ENCODE data around the gene NPAS3.

NPAS3 gene

DNA sequence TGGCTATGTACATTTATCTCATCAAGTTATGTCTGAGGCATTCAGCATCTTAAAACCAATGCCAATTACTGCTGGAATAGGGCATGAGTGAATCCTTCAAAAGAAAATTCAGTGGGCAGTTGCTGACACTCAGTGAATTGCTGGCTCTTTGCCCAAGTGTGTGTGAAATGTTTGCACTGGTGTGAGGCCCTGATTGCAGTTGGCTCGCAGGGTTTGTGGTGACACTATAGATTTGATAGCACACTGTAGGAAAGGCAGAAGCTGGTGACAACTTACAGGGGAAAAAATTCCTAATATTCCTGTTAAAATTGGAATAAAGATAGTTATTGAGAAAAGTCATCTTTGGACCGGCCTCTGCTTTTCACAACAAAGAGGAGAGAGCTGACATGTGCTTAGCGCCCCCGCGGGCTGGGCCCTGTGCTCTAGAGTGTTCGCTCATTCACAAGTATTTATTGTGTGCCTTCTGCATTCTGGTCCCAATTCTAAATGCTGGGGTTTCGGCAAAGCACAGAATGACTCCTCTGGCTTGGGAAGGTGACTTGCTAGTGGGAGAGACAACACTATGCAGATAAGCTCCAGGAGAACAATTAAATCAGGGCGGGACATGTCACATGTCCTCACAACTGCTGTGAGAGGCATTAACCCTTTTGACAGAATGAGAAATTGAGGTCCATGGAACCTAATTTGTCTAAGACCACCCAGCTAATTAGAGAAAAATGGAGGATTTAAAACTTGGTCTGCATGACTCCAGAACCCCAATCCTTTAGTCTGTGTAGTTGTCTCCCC lies 418.7 kb downstream of the NPAS3 start:
- no peak for DNase-seq (ENCODE audit: extremely low read depth, low read depth)
- no peak overlapping the region for H3K4me3 ChIP-seq (replicated peaks; ENCODE audit: low read depth, low read length)
- TF ChIP-seq, protein P1, sequence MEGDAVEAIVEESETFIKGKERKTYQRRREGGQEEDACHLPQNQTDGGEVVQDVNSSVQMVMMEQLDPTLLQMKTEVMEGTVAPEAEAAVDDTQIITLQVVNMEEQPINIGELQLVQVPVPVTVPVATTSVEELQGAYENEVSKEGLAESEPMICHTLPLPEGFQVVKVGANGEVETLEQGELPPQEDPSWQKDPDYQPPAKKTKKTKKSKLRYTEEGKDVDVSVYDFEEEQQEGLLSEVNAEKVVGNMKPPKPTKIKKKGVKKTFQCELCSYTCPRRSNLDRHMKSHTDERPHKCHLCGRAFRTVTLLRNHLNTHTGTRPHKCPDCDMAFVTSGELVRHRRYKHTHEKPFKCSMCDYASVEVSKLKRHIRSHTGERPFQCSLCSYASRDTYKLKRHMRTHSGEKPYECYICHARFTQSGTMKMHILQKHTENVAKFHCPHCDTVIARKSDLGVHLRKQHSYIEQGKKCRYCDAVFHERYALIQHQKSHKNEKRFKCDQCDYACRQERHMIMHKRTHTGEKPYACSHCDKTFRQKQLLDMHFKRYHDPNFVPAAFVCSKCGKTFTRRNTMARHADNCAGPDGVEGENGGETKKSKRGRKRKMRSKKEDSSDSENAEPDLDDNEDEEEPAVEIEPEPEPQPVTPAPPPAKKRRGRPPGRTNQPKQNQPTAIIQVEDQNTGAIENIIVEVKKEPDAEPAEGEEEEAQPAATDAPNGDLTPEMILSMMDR (IDR thresholded peaks at IDR 0.05; ENCODE audit: low read depth, low read length, missing control alignments) = no peak

DNA sequence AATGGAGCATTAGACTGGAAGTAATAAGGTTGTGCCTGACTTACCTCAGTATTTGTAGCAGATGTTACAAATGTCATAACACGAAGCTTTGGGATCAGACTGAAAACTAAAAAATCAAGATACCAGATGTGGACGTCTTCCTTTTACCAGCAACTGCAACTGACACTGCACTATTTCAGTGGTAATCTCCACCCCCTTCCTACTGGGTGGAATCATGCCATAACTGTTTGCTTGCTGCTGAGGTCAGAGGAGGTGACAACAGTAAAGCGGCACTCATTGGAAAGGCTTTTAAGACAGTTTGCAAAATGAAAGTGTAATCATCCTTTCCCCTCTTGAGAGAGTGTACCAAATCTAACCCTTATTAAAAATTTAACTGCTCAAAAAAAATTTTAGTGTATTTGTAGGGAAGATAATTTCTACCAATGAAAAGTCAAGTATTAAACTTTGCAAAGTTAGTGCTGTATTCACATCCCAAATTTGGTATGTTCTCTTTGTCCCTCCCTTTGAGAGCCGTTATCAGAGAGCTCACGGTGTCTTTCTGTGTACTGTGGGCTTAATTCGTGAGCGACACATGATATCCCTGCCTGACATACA lies 420.7 kb downstream of the NPAS3 start:
- DNase-seq (ENCODE audit: extremely low read depth, low read depth) = no peak
- H3K4me3 ChIP-seq (replicated peaks; ENCODE audit: low read depth, low read length) = no peak overlapping the region
- TF ChIP-seq, protein P1 (IDR thresholded peaks at IDR 0.05; ENCODE audit: low read depth, low read length, missing control alignments) = no peak

DNA sequence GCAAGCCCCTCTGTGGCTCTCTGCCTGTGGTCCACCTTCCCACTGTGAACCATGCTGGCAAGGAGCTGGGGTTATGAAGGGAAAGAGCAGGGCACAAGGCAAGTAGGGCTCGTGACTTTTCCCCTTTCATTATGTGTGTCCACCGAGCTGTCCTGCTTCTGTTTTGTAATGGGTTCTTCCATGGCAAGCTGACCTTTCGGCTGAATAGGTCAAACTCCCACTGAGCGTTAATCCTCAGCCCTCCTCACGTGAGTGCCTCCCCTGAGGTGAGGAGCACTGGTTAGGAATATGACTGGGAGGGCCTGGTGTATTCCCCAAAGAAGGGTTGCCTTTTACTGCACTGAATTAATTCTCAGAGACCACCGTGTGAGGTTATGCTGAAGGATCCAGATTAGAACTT lies 424.3 kb downstream of the NPAS3 start:
- H3K4me3 ChIP-seq (replicated peaks; ENCODE audit: low read depth, low read length) = no peak overlapping the region
- TF ChIP-seq, protein P1 (IDR thresholded peaks at IDR 0.05; ENCODE audit: low read depth, low read length, missing control alignments) = no peak
- no peak for DNase-seq (ENCODE audit: extremely low read depth, low read depth)

DNA sequence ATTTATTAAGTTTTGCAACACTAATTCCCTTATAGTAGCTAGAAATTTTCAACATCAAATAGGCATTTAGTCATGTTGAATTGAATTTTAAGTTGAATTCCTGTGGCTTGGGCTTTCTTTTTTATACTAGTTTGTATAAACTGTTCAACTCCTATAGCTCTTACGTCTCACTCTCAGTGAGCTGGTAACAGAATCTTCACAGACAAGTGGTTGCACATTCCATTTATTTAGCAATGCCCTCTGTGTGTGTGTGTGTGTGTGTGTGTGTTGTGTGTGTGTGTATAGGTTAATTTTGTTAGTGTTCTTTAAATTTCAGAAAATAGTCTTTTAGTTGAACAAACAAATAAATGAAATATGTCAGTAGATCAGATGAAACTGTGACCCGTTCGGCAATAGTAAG lies 425.0 kb downstream of the NPAS3 start:
- DNase-seq (ENCODE audit: extremely low read depth, low read depth) = no peak
- TF ChIP-seq, protein P1 (IDR thresholded peaks at IDR 0.05; ENCODE audit: low read depth, low read length, missing control alignments) = no peak
- no peak overlapping the region for H3K4me3 ChIP-seq (replicated peaks; ENCODE audit: low read depth, low read length)

DNA sequence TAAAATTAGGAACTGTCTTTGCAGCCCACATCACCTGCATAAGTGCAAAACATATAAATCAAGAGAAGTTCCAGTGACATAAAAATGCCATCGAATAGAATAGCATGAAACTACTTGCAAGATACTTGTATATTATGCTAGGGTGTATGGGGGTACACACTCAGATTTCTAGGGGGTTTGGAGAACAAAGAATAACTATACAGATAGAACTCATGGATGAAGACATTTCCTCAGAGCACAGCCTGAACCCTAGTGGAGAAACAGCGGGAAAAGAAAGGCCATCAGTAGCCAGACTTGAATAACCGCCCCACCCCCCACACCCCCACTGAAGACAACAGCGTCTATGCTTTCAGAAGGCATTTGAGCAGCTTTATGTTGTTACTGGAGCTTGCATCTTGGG lies 425.8 kb downstream of the NPAS3 start:
- TF ChIP-seq, protein P1 (IDR thresholded peaks at IDR 0.05; ENCODE audit: low read depth, low read length, missing control alignments) = no peak
- no peak for DNase-seq (ENCODE audit: extremely low read depth, low read depth)
- no peak overlapping the region for H3K4me3 ChIP-seq (replicated peaks; ENCODE audit: low read depth, low read length)

DNA sequence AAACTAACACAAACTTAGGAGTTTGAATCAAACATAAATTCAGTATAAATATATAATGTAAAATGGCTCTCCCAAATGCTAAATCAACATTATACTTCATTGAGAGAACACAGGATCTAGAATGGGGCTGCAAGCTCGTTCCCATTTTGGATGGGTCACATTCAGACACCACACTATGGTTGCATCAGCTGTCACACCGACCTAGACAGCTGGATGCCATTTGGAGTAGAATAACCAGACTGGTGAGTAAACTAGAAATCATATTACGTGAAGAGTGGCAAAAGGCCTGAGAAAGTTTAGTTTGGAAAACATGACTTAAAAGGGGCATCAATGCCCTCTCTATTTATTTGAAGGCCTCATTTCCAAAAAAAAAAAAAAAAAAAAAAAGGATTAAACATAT lies 430.4 kb downstream of the NPAS3 start:
- TF ChIP-seq, protein P1 (IDR thresholded peaks at IDR 0.05; ENCODE audit: low read depth, low read length, missing control alignments) = no peak
- no peak for DNase-seq (ENCODE audit: extremely low read depth, low read depth)
- no peak overlapping the region for H3K4me3 ChIP-seq (replicated peaks; ENCODE audit: low read depth, low read length)
